ENCODE data around the gene PHF2. TPM values are rescaled to one million over a fixed set of nuclear protein-coding genes. Genes with fewer than 3 reads are reported as not detected.
"Not testable (repeated sequence)": the region's sequence is repeated elsewhere in the genome, so short reads cannot be mapped to it uniquely, and the experiment has no call there.

Gene PHF2
- total RNA-seq, 1 donor from 2014 or later: 15.9 TPM

- DNase-seq (ENCODE audit: low read depth): no peak
Observed at GRCh38 chr9:93663877-93664548, 87.6 kb downstream of the PHF2 start.

GRCh38 chr9:93664549-93665120 is 88.3 kb downstream of the PHF2 start:
- DNase-seq (ENCODE audit: low read depth): no peak

GRCh38 chr9:93665128-93665636 is 88.8 kb downstream of the PHF2 start:
- no peak for DNase-seq (ENCODE audit: low read depth)

- no peak for DNase-seq (ENCODE audit: low read depth)
Observed at GRCh38 chr9:93665637-93666438, 89.5 kb downstream of the PHF2 start.

GRCh38 chr9:93666439-93666784 is 90.0 kb downstream of the PHF2 start:
- not testable (repeated sequence) for DNase-seq (ENCODE audit: low read depth)

- DNase-seq (ENCODE audit: low read depth): no peak
Observed at GRCh38 chr9:93667006-93667405, 90.6 kb downstream of the PHF2 start.

- DNase-seq (ENCODE audit: low read depth): no peak
Observed at GRCh38 chr9:93667627-93668026, 91.2 kb downstream of the PHF2 start.

GRCh38 chr9:93668261-93668871 is 92.0 kb downstream of the PHF2 start:
- no peak for DNase-seq (ENCODE audit: low read depth)

GRCh38 chr9:93669116-93669957 is 93.0 kb downstream of the PHF2 start:
- DNase-seq (ENCODE audit: low read depth): no peak

GRCh38 chr9:93669958-93670207 is 93.5 kb downstream of the PHF2 start:
- no peak for DNase-seq (ENCODE audit: low read depth)

GRCh38 chr9:93670208-93671019 is 94.0 kb downstream of the PHF2 start:
- peak; percentile 24 for DNase-seq (ENCODE audit: low read depth)

GRCh38 chr9:93671020-93671338 is 94.6 kb downstream of the PHF2 start:
- no peak for DNase-seq (ENCODE audit: low read depth)

- DNase-seq (ENCODE audit: low read depth): not testable (repeated sequence)
Observed at GRCh38 chr9:93672330-93673020, 96.1 kb downstream of the PHF2 start.

GRCh38 chr9:93673021-93673838 is 96.8 kb downstream of the PHF2 start:
- DNase-seq (ENCODE audit: low read depth): peak; percentile 31

GRCh38 chr9:93673839-93674334 is 97.5 kb downstream of the PHF2 start:
- no peak for DNase-seq (ENCODE audit: low read depth)

GRCh38 chr9:93674580-93675335 is 98.4 kb downstream of the PHF2 start:
- DNase-seq (ENCODE audit: low read depth): no peak

GRCh38 chr9:93675336-93676150 is 99.2 kb downstream of the PHF2 start:
- DNase-seq (ENCODE audit: low read depth): no peak
